ENCODE results near the gene HLA-G. TPM values are rescaled to one million over a fixed set of nuclear protein-coding genes. Genes with fewer than 3 reads are reported as not detected.

HLA-G gene
- total RNA-seq, 1 experiment from 2014 or later: not detected

DNA sequence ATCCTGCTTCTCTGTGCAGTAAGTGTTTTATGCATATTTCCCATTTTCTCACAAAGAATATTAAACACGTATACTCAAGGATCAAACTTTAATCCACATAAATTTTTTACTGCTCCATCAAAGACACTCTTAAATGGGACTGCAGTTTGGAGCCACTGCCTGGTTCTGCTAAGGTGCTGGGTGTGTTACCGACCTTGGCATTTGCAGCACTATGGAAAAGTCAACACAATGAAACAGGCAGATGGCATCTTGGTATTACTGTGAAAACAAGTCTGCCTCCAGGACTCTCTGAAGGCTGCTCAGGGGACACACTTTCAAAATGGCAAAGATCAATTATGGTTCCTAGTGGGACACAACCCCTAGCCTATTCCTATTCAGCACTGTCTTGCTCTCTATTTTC lies 17.3 kb upstream of the HLA-G start:
- Histone ChIP-seq H3K9ac (ENCODE audit: low read length) (no peak overlapping the region), H2AFZ (ENCODE audit: low read depth, low read length, poor library complexity, severe bottlenecking) (no peak overlapping the region), H3K9me3 (ENCODE audit: control insufficient read depth in 1 of 2, insufficient read depth in 1 of 2, low read depth in 1 of 2, low read length in 2 of 2) (no peaks in the 10 kb centered on the region), H3K79me2 (ENCODE audit: insufficient read depth, low read length) (no peaks in the 10 kb centered on the region), H3K4me1 (ENCODE audit: control insufficient read depth in 1 of 2, insufficient read depth in 2 of 2, low read length in 2 of 2) (peaks cover 0 to 22% of the 10 kb centered on the region in 2 experiments; a peak in 3 of 4 replicates), H3K27me3 (ENCODE audit: insufficient read depth, low read length) (no peaks in the 10 kb centered on the region), H3K4me2 (ENCODE audit: low read length) (no peak overlapping the region), H3K9me2 (ENCODE audit: insufficient read depth) (no peaks in the 10 kb centered on the region), H3K4me3 (replicated peaks in 1 of 2; ENCODE audit: low read depth in 1 of 2, low read length in 2 of 2) (no peak overlapping the region), H3K36me3 (ENCODE audit: control insufficient read depth in 1 of 2, insufficient read depth in 2 of 2, low read length in 2 of 2) (no peaks in the 10 kb centered on the region), H4K20me1 (ENCODE audit: insufficient read depth) (no peaks in the 10 kb centered on the region), H3K27ac (ENCODE audit: low read depth, low read length) (no peak overlapping the region)
- BruUV-seq (replicated peaks): no TSS peak
- intact Hi-C loops (cut with micrococcal nuclease): no loop called here
- ChIA-PET POLR2A (no interaction called here), CTCF (no interaction called here), RAD21 (ENCODE audit: low non-redundant PET in 1 of 2, low total read pairs in 2 of 2, uncharacterized antibody in 2 of 2, unreplicated experiment in 2 of 2) (no interaction called here)
- no peak for TF ChIP-seq RAD21 (IDR thresholded peaks at IDR 0.05; ENCODE audit: low read depth)
- TF ChIP-seq ZFX (IDR thresholded peaks at IDR 0.05): no peak
- no peak for TF ChIP-seq EZH2phosphoT487 (IDR thresholded peaks at IDR 0.05; ENCODE audit: borderline replicate concordance)
- TF ChIP-seq, protein P1, sequence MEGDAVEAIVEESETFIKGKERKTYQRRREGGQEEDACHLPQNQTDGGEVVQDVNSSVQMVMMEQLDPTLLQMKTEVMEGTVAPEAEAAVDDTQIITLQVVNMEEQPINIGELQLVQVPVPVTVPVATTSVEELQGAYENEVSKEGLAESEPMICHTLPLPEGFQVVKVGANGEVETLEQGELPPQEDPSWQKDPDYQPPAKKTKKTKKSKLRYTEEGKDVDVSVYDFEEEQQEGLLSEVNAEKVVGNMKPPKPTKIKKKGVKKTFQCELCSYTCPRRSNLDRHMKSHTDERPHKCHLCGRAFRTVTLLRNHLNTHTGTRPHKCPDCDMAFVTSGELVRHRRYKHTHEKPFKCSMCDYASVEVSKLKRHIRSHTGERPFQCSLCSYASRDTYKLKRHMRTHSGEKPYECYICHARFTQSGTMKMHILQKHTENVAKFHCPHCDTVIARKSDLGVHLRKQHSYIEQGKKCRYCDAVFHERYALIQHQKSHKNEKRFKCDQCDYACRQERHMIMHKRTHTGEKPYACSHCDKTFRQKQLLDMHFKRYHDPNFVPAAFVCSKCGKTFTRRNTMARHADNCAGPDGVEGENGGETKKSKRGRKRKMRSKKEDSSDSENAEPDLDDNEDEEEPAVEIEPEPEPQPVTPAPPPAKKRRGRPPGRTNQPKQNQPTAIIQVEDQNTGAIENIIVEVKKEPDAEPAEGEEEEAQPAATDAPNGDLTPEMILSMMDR (IDR thresholded peaks at IDR 0.05 in 2 of 3, conservative IDR thresholded peaks at IDR 0.05 in 1 of 3; ENCODE audit: borderline replicate concordance in 1 of 3, insufficient read depth in 1 of 3, low read depth in 2 of 3, low read length in 2 of 3): no peak
- TF ChIP-seq, protein P2, sequence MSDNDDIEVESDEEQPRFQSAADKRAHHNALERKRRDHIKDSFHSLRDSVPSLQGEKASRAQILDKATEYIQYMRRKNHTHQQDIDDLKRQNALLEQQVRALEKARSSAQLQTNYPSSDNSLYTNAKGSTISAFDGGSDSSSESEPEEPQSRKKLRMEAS (IDR thresholded peaks at IDR 0.05): no peak
- TF ChIP-seq, protein P3, sequence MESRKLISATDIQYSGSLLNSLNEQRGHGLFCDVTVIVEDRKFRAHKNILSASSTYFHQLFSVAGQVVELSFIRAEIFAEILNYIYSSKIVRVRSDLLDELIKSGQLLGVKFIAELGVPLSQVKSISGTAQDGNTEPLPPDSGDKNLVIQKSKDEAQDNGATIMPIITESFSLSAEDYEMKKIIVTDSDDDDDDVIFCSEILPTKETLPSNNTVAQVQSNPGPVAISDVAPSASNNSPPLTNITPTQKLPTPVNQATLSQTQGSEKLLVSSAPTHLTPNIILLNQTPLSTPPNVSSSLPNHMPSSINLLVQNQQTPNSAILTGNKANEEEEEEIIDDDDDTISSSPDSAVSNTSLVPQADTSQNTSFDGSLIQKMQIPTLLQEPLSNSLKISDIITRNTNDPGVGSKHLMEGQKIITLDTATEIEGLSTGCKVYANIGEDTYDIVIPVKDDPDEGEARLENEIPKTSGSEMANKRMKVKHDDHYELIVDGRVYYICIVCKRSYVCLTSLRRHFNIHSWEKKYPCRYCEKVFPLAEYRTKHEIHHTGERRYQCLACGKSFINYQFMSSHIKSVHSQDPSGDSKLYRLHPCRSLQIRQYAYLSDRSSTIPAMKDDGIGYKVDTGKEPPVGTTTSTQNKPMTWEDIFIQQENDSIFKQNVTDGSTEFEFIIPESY (IDR thresholded peaks at IDR 0.05; ENCODE audit: extremely low read depth, insufficient replicate concordance, low read length): no peak
- no peak for TF ChIP-seq POLR2A (IDR thresholded peaks at IDR 0.05; ENCODE audit: borderline replicate concordance, extremely low read depth, insufficient read depth, insufficient read length)
- DNase-seq (ENCODE audit: low read depth, low spot score): no peak
- ATAC-seq: no peak

All from HCT116 (cell line).